H4 (cell line): ENCODE data around the gene CNOT11. TPM values are rescaled to one million over a fixed set of nuclear protein-coding genes. Genes with fewer than 3 reads are reported as not detected.
"Not testable (repeated sequence)": the region's sequence is repeated elsewhere in the genome, so short reads cannot be mapped to it uniquely, and the experiment has no call there.

Experiments
- DNase-seq: peaks from one replicate; pipeline ENCODE4 v3.0.0-alpha.2; 2015; ENCODE audit warnings: low spot score
- total RNA-seq: library from RNA; depleted of rRNA; stranded (reverse); fragments of >200 nt; shearing (Covaris generic); gene quantifications from 2 replicates; pipeline ENCODE4 v1.2.3, GENCODE V29; 2014

Gene CNOT11
- total RNA-seq, 1 experiment from 2014 or later = 58.2 TPM

- DNase-seq = not testable (repeated sequence)
Measured at GRCh38 chr2:101245468-101245867, 7.2 kb upstream of the CNOT11 start.

GRCh38 chr2:101248756-101249155 is 3.9 kb upstream of the CNOT11 start:
- not testable (repeated sequence) for DNase-seq

DNA sequence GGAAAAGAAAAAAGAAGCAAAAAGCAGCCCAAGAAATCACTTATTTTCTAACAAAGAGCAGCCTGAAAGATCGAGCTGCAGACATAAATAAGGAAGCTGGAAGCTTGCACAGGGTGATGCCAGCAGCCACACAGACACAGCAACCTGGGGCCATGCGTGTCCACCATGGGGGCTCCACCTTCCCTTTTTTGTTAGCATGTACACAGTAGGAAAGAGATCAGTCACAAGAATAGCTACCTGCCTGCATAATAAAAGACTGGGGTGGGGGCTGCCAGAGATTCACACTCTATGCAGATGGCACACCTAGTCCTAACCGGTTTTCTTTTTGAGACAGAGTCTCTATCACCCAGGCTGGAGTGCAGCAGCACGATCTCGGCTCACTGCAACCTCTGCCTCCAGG is 2.9 kb upstream of the CNOT11 start:
- DNase-seq = no peak

DNA sequence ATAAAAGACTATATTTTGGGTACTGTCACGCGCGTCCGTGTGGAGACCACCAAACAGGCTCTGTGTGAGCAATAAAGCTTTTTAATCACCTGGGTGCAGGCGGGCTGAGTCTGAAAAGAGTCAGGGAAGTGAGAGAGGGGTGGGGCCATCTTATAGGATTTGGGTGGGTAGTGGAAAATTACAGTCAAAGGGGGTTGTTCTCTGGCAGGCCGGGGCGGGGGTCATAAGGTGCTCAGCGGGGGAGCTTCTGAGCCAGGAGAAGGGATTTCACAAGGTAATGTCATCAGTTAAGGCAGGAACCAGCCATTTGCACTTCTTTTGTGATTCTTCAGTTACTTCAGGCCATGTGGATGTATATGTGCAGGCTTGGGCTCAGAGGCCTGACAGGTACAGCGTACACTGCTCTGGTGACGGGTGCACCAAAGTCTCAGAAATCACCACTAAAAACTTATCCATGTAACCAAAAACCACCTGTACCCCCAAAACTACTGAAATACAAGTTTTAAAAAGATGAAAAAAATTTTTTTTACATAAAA is 1.4 kb upstream of the CNOT11 start:
- DNase-seq = not testable (repeated sequence)

GRCh38 chr2:101251844-101252407 is 760 bp upstream of the CNOT11 start:
- DNase-seq = no peak

DNA sequence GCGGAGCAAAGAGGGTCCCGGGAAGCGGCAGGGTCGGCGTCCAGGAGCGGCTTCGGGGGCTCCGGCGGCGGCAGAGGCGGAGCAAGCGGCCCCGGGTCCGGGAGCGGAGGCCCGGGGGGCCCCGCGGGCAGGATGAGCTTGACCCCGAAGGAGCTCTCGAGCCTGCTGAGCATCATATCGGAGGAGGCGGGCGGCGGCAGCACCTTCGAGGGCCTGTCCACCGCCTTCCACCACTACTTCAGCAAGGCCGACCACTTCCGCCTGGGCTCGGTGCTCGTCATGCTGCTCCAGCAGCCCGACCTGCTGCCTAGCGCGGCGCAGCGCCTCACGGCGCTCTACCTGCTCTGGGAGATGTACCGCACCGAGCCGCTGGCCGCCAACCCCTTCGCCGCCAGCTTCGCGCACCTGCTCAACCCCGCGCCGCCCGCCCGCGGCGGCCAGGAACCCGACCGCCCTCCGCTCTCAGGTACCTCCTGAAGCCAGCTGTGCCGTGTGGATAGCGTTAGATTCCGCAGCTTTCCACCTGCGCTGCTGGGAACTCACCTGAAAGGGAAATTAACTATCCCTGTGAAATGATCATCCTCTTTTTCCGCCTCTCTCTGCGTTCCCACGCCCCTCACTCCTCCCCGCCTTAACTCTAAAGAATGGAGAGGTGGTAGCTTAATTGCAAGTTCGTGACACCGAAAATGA is 472 bp downstream of the CNOT11 start:
- DNase-seq = peak; percentile 30

DNA sequence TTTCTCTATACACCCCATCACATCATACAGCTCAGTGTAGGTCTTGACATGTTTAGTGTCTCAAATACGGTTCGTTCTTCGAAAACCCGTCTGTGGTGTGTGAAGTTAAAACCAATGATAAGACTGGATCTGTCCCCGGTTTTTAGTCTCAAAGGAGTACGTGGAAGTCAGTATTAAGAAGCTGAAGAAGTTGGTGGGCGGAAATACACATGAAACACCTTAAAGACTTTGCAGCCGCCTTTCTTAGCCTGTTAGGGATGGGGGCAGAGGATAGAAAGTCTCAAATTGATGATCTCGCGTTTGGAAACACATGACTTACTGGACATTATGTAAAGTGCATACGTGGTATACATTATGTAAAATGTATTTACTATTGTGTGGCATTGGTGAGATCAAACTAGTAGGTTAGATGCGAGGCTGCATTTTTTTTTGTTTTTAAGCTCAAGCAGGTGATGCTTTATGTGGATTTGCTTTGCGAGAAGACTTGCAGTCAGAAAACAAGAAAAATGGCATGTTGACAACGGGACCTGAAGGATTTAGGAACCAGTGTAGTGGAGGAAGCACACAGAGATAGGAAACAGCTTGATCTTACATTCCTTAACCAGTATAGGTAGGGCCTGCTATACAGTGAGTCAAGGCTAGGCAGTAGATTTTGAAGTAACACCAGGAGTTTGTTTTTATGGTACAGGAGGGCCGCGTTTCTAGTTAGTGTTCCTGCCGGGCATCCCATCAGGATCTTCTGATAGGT is 1.2 kb downstream of the CNOT11 start:
- DNase-seq = no peak

DNA sequence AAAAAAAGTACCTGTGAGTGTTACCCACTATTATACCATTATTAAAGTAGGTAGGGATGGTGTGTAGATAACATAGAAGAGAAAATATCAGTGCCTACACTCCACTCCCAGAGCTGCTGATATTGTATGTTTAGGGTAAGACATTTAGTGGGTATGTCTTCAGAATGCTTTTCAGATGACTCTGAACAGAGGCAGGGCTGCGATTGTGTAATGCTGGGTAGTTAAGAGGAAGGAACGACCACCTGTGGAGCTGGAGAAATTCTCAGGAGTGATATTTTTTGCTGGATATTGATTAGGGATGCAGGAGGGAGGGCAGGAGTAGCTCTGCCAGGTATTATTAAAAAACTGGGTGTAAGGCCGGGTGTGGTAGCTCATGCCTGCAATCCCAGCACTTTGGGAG is 2.8 kb downstream of the CNOT11 start:
- DNase-seq = no peak

DNA sequence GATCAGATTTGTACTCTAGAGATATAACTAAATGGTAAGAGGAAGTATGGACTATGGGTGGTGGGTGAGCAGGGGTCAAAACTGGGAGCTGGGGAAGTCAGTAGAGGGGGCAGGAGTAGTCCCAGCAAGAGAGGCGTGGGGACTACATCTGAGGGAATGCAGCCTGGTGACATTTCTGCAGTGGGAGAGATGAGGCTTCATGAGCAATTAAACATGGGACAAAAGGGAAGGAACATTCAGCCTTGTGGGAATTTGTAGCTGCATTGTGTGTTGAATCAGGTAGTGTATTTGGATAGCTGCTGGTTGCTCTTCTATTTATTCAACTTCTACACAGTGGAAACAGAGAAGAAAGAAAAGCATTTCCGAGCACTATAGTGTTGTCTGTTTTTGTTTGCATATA is 3.6 kb downstream of the CNOT11 start:
- DNase-seq = no peak

GRCh38 chr2:101258804-101259203 is 6.1 kb downstream of the CNOT11 start:
- DNase-seq = no peak

DNA sequence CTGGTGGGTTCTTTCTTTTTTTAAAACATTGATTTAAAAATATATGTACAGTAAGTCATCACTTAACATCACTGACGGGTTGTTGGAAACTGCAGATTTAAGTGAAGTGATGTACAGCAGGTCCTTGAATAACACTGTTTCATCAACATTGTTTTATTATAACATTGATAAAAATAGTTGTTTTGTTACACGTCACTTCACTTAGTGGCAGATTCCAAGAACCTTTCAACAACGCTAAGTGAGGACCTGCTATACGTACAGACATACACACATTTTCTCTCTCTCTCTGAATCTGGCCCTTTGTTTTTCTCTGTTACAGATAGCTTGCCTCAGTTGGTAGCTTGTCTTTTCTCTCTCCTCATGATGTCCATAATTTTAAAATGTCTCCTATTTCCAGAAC is 9.5 kb downstream of the CNOT11 start:
- DNase-seq = no peak

DNA sequence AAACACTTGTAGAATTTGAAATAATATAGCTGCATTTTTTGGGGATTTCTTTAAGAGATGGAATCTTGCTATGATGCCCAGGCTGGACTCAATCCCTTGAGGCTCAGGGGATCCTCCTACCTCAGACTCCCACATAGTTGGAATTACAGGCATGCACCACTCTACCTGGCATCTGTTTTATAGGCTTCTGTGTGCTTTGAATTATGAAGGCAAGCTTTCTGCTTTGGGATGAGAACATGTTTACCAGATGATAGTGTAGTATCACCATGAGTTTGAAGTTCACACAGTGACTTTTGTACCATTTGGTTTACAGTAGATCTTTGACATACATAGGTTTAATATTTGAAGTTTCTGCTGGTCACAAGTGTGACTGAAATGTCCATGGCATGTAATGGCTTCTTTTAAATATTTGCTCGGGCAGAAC is 10.7 kb downstream of the CNOT11 start:
- DNase-seq = no peak

DNA sequence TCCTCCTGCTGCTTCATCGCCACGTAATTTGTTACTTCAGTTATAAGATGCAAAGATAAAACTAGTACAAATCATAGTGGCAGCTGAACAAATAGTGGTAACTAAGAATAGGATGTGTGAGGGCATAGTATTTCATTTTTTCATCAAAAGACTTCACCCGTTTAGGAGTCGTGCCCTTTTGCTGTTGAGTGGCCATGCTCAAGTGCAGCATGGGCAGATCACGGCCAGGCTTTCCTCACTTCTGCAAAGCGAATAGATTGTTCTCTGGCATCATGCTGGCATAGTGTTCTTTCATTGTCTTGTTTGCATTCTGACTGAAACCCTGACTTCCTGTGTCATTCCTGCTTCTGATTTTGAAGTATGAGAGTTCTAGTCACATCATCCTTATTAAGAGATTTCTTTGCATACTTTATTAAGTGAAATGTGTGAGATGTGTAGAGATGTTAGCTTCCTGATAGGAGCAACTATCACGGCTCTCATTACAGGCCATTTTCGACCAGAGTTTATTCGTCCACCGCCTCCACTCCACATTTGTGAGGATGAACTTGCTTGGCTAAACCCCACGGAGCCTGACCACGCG is 11.8 kb downstream of the CNOT11 start:
- DNase-seq = no peak

- no peak for DNase-seq
Measured at GRCh38 chr2:101265893-101266499, 13.3 kb downstream of the CNOT11 start.

- no peak for DNase-seq
Measured at GRCh38 chr2:101267671-101268656, 15.3 kb downstream of the CNOT11 start.

GRCh38 chr2:101270700-101271259 is 18.1 kb downstream of the CNOT11 start:
- no peak for DNase-seq

DNA sequence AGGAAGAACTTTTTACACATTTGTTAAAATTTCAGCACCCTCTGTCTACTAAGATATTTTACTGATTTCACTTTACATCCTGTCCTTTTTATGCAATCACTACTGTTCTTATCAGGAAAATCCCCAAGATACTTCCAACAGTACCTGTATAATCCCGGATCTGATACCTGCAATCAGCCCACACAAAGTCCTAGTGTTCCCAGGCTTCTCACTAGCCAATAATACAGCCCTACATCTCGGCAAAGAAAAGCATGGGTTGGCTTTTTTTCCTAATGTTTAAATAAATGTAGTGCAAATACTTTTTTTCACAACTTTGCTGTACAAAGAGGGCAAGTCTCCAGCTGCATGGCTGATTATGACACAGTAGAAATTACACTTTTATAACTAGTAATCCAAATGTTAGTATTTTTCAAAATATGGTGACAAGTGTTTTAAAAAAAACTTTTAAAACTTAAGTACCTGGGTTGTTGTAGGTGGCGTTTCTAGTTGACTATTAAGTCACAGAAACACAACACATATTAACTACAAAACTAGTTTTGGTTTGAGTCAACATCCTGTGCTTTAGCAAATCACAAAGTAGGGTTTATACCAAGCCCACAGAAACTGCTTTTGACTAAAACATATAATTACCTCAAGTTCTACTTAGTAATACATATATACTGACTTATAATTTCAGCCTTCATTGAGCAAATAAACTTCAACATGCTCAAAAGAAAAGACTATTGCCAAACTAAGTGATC is 19.5 kb downstream of the CNOT11 start:
- DNase-seq = no peak

GRCh38 chr2:101273056-101273455 is 20.4 kb downstream of the CNOT11 start:
- DNase-seq = no peak

GRCh38 chr2:101274142-101274541 is 21.5 kb downstream of the CNOT11 start:
- DNase-seq = no peak

GRCh38 chr2:101277111-101277510 is 24.4 kb downstream of the CNOT11 start:
- DNase-seq = peak; percentile 36
